Activated naive CD8-positive, alpha-beta T cell treated with anti-CD3 and anti-CD28 coated beads, Interleukin-2, amount 10 ng/mL, durations not matched to agents 7 days and 5 days (primary cell): ENCODE data around the gene S100A13. TPM values are rescaled to one million over a fixed set of nuclear protein-coding genes. Genes with fewer than 3 reads are reported as not detected.
"Not testable (repeated sequence)": the region's sequence is repeated elsewhere in the genome, so short reads cannot be mapped to it uniquely, and the experiment has no call there.

Experiments
- ATAC-seq: fragments of 150-1000 bp; cut with Tn5 transposase; one replicate; pipeline ENCODE4 v1.10.0; 2021; ENCODE audit warnings: low read depth, moderate library complexity
- POLR2A ChIA-PET: fragments of 350-600 bp; sonication (Branson Sonifier 250); formaldehyde crosslinking; loops from one replicate; lab custom pipeline; 2021; ENCODE audit warnings: antibody characterized with exemption; lab: Charles Lee
- DNase-seq: peaks from one replicate; pipeline ENCODE4 v3.0.0; 2021
- H3K27ac Mint-ChIP-seq: one replicate; pipeline ENCODE4 v1.8.0; 2022; ENCODE audit warnings: mild to moderate bottlenecking, mixed read lengths
- H3K27me3 Mint-ChIP-seq: one replicate; pipeline ENCODE4 v1.8.0; 2022; ENCODE audit warnings: mild to moderate bottlenecking, moderate library complexity, mixed read lengths
- H3K36me3 Mint-ChIP-seq: one replicate; pipeline ENCODE4 v1.8.0; 2021; ENCODE audit warnings: mild to moderate bottlenecking, mixed read lengths
- H3K4me1 Mint-ChIP-seq: one replicate; pipeline ENCODE4 v1.8.0; 2021; ENCODE audit warnings: mixed read lengths
- H3K4me3 Mint-ChIP-seq: one replicate; pipeline ENCODE4 v1.8.0; 2022; ENCODE audit warnings: mild to moderate bottlenecking, moderate library complexity, mixed read lengths
- H3K9me3 Mint-ChIP-seq: one replicate; pipeline ENCODE4 v1.8.0; 2021; ENCODE audit warnings: mixed read lengths
- total RNA-seq, 2 experiments: library from RNA; stranded (reverse); gene quantifications; one replicate each; pipeline ENCODE4 v1.2.3, GENCODE V29; 2021

S100A13 gene
- total RNA-seq, result 1 to 10 TPM; 4.8 to 5.3 TPM

DNA sequence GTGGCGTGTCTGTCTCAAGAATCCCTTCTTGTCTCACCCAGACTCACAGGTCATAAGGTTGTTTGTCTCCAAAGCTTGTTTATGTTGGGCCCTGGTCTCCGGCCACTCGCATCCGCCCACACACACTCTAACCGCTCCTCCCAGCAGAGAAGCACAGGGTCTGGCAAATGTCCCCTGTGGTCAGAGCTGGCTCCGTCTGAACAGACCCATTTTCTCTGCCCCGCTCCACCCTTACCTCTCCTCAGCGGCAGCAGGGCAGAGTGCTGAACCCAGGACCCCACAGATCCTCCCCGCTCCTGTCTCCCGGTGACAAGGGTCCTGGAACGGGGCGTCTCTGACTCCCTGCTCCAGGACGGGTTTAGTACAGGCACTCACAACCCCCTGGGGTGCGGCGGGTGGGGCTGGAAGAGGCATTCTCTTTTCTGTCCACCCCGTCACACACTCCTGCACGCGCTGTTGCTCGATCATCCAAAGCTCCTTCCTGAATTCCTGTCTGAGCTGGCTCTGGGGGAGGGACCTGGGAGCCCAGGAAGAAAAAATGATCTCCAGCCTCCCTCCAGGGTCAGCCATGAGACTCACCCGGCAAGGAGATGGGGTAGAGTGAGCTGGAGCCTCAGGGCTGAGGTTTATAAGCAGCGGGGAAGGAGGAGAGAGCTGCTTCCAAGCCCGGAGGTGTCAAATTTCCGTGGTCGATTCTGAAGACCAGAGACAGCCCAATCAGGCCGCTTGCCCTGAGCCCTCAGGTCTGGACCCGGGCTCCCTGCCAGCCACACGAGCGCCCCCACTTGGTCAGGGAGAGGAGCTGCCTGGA lies at the start of gene S100A13:
S100A13 (minus strand) TSS at position 602 of the 811 bp plus-strand sequence. CDS start 1,033 bp downstream, outside the sequence.
- ATAC-seq (no peak), DNase-seq (no peak)
- H3K27ac Mint-ChIP-seq, result peak within 1 kb of the TSS; percentile 26
- no peak within 1 kb of the TSS for H3K4me3 Mint-ChIP-seq
- H3K9me3 Mint-ChIP-seq, result no peaks in the 10 kb centered on the region
- peaks cover 2% of the 10 kb centered on the region for H3K36me3 Mint-ChIP-seq
- H3K4me1 Mint-ChIP-seq, result peaks cover 9% of the 10 kb centered on the region
- H3K27me3 Mint-ChIP-seq, result no peaks in the 10 kb centered on the region
- POLR2A ChIA-PET, result interaction anchor here (0.8 to 1.0 kb wide), 2 partner anchors 22 to 28 kb away, joined by 3 read pairs; no protein-coding TSS in a partner anchor

DNA sequence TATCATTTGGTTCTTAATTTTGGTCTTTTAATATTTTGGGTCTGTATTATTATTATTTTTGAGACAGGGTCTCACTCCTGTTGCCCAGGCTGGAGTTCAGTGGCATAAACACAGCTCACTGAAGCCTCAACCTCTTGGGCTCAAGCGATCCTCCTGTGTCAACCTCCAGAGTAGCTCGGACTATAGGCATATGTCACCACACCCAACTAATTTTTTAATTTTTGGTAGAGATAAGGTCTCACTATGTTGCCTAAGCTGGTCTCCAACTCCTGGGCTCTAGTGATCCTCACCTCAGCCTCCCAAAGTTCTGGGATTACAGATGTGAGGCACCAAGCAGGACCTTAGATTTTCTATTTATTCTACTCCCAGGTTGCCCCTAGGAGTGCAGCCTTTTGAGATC lies 46.2 kb upstream of the S100A13 start:
- Mint-ChIP-seq H3K27ac (no peak overlapping the region), H3K27me3 (peaks cover 19% of the 10 kb centered on the region), H3K36me3 (peaks cover 16% of the 10 kb centered on the region), H3K9me3 (no peaks in the 10 kb centered on the region), H3K4me3 (no peak overlapping the region), H3K4me1 (peaks cover 26% of the 10 kb centered on the region)
- ATAC-seq (no peak), DNase-seq (no peak)
- POLR2A ChIA-PET, result interaction anchor here (0.7 to 1.0 kb wide), 3 partner anchors 8 to 113 kb away, joined by 3 to 4 read pairs (median 4); no protein-coding TSS in a partner anchor

DNA sequence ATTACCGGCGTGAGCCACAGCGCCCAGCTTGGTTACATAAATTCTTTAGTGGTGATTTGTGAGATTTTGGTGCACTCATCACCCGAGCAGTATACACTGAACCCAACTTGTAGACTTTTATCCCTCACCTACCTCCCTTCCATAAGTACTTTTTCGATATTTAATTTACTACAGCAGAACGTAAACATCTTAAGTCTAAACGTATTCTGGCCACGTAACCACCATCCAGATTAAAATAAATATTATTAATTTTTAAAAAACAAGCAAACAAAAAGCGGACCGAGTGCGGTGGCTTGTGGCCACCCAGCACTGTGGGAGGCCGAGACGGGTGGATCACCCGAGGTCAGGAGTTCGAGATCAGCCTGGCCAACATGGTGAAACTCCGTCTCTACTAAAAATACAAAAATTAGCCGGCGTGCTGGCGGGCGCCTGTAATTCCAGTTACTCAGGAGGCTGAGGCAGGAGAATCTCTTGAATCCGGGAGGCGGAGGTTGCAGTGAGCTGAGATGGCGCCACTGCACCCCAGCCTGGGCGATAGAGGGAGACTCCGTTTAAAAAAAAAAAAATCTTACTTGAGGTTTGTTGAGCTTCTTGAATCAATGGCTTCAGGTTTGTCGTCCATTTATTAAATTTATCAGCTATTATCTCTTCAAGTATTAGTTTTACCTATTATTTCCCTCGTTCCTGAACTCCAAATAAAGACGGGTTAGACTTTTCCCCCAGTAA lies 44.5 kb upstream of the S100A13 start:
- POLR2A ChIA-PET, result interaction anchor here (0.9 to 3.0 kb wide), 8 partner anchors 12 to 318 kb away, joined by 3 to 28 read pairs (median 5); partner anchors contain the start of genes CHTOP, INTS3, SLC27A3 and SNAPIN
- Mint-ChIP-seq H3K4me1 (peaks cover 23% of the 10 kb centered on the region), H3K36me3 (peaks cover 29% of the 10 kb centered on the region), H3K27ac (peak overlapping the region; percentile 85)
- DNase-seq, result peak; percentile 70
- H3K4me3 Mint-ChIP-seq, H3K27me3 Mint-ChIP-seq, H3K9me3 Mint-ChIP-seq: not testable (repeated sequence)
- ATAC-seq, result peak; percentile 25

DNA sequence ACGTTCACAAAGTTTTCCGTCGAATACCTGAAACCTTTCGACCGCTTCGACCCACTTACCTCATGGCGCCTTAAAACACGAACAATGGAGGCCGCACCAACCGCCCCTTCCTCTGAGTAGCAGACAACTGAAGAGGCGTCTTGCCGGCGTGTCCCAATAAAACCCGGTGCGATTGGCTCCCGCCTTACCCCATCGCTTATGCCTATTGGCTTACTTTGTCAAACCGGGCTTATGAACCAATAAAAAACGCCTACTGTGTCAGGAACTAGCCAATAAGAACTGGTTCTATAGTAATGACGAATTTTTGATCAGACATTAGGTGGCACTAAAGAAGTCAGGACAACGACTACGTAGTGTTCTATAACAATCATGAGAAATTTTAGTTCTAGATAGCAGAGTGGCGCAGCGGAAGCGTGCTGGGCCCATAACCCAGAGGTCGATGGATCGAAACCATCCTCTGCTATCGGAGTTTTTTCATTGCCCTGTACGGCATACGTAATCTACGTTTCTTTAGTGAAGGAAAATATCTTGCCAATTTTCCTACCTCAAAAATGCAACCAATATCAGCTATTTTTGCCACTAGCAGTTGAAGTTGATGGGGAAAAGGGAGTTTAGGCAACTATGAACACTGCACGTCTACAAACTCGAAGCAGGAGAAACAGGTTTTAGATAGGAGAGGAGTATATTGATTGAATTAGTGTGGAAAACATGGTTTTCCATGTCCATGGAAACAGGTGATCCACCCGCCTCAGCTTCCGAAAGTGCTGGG lies 43.7 kb upstream of the S100A13 start, which contains the start of gene ILF2:
ILF2 (minus strand) TSS at position 135 of the 769 bp plus-strand sequence; CDS start at position 64, 71 bp downstream.
- no peaks in the 10 kb centered on the region for H3K27me3 Mint-ChIP-seq
- DNase-seq (peak; percentile 91), ATAC-seq (peak; percentile 92)
- POLR2A ChIA-PET, result interaction anchor here (0.6 to 3.0 kb wide), 7 partner anchors 12 to 316 kb away, joined by 3 to 28 read pairs (median 5); partner anchors contain the start of genes CHTOP, INTS3, SLC27A3 and SNAPIN
- peaks cover 32% of the 10 kb centered on the region for H3K36me3 Mint-ChIP-seq
- H3K9me3 Mint-ChIP-seq, result no peaks in the 10 kb centered on the region
- peaks cover 23% of the 10 kb centered on the region for H3K4me1 Mint-ChIP-seq
- peak within 1 kb of the TSS; percentile 85 for H3K27ac Mint-ChIP-seq
- H3K4me3 Mint-ChIP-seq, result no peak within 1 kb of the TSS

DNA sequence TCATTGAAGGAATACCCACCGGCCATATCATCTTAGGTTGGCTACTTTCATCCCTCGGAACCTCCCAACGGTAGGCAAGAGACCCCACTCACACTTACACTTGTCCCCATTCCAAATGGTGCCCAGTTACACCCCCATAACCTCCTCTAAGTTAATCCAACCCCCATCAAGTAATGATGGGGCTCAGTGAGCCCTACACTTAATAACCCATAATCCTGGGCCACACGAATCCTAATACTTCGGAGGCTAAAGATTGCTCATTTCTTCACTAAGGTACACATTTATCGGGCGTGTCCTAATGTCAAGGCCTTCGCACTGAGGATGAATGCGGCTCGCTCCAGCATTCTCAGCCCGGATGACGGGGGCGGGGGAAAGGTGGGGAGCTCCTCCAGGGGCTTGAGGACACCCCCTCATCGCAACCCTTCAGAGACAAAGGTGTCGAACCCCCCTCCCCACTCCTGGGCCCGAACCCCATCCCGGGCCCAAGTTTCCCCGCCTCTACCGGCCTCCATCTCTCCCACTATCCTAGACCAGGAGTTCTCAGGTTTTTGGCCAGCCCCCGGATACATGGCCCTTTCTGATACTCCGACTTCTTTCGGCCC lies 43.1 kb upstream of the S100A13 start:
- DNase-seq, result no peak
- POLR2A ChIA-PET, result interaction anchor here (2.1 to 3.0 kb wide), 3 partner anchors 11 to 317 kb away, joined by 8 to 28 read pairs (median 13); partner anchors contain the start of genes CHTOP and SNAPIN

DNA sequence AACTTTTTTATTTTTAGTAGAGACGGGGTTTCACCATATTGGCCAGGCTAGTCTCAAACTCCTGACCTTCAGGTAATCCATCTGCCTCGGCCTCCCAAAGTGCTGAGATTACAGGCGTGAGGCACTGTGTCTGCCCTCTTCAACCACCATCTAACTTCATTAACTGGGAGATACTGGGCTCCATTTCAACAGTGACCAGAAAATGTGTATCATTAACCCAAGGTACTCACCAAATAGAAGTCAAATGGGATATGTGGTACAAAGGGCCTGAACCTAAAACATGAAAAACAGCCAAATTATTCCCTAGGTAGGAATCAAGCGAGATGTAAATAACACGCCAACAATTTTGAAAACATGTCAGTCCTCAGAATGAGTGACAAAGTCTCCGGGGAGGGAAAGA lies 42.3 kb upstream of the S100A13 start:
- H3K4me3 Mint-ChIP-seq, result no peak overlapping the region
- DNase-seq (no peak), ATAC-seq (no peak)
- H3K9me3 Mint-ChIP-seq, result no peaks in the 10 kb centered on the region
- peaks cover 42% of the 10 kb centered on the region for H3K36me3 Mint-ChIP-seq
- POLR2A ChIA-PET, result interaction anchor here (0.7 to 3.4 kb wide), 4 partner anchors 10 to 253 kb away, joined by 3 to 10 read pairs (median 5); partner anchors contain the start of genes CHTOP and GATAD2B
- H3K27ac Mint-ChIP-seq, result no peak overlapping the region
- H3K4me1 Mint-ChIP-seq, result peaks cover 25% of the 10 kb centered on the region
- H3K27me3 Mint-ChIP-seq, result no peaks in the 10 kb centered on the region

More for the DNA sequence above, 43.1 kb upstream of the S100A13 start:
- peak; percentile 1 for ATAC-seq
- Mint-ChIP-seq H3K9me3 (no peaks in the 10 kb centered on the region), H3K36me3 (peaks cover 34% of the 10 kb centered on the region), H3K4me1 (peaks cover 25% of the 10 kb centered on the region), H3K27ac (no peak overlapping the region), H3K4me3 (no peak overlapping the region), H3K27me3 (no peaks in the 10 kb centered on the region)

DNA sequence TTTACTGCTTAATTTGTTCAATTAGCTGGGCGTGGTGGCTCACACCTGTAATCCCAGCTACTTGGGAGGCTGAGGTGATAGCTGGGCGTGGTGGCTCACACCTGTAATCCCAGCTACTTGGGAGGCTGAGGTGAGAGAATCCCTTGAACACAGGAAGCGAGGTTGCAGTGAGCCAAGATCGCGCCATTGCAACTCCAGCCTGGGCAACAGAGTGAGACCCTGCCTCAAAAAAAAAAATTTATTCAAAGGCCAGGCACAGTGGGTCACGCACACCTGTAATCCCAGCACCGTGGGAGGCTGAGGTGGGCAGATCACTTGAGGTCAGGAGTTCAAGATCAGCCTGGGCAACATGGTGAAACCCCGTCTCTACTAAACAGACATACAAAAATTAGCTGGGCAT lies 41.4 kb upstream of the S100A13 start:
- ATAC-seq, H3K27ac Mint-ChIP-seq: not testable (repeated sequence)
- POLR2A ChIA-PET, result interaction anchor here (1.5 to 3.4 kb wide), 2 partner anchors 9 to 34 kb away, joined by 7 to 10 read pairs; partner anchors contain the start of gene CHTOP

DNA sequence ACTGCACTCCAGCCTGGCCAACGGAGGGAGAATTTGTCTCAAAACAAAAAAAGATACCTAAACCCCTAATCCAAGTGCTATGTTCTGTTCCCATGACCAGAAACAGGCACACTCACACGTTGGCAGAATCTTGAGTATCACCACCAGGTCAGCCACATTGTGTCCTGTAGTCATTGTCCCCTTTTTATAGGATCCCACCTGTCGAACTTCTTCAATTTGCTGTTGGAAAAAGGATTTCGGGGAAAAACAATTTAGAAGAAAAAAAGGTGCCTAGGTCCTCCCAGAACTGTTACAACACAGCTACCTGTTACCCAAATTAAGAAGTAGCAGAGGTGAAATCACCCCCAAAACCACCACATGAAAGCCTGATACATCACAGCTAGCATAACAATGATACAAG lies 40.1 kb upstream of the S100A13 start:
- peak overlapping the region; percentile 45 for H3K27ac Mint-ChIP-seq
- peaks cover 51% of the 10 kb centered on the region for H3K36me3 Mint-ChIP-seq
- POLR2A ChIA-PET, result interaction anchor here (0.9 to 3.4 kb wide), 4 partner anchors 27 to 323 kb away, joined by 3 to 10 read pairs (median 4); partner anchors contain the start of genes CHTOP and RPS27
- no peaks in the 10 kb centered on the region for H3K27me3 Mint-ChIP-seq
- ATAC-seq (no peak), DNase-seq (no peak)
- peaks cover 25% of the 10 kb centered on the region for H3K4me1 Mint-ChIP-seq
- H3K9me3 Mint-ChIP-seq, result no peaks in the 10 kb centered on the region
- H3K4me3 Mint-ChIP-seq, result no peak overlapping the region

More for the DNA sequence above, 41.4 kb upstream of the S100A13 start:
- Mint-ChIP-seq H3K36me3 (peaks cover 47% of the 10 kb centered on the region), H3K4me1 (peaks cover 25% of the 10 kb centered on the region)
- H3K4me3 Mint-ChIP-seq, DNase-seq, H3K9me3 Mint-ChIP-seq, H3K27me3 Mint-ChIP-seq: not testable (repeated sequence)

DNA sequence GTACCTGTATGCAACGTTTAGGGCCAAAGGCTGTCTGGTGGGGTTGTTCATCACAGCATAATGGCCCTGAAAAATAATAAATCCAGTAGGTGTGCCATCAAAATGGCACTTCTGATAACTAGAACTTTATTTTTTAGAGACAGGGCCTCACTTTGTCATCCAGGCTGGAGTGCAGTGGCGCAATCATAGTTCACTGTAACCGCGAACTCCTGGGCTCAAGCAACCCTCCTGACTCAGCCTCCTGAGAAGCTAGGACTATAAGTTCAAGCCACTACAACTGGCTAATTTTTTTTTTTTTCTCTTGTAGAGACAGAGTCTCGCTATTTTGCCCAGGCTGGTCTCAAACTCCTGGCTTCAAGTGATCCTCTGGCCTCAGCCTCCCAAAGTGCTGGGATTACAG lies 35.9 kb upstream of the S100A13 start:
- H3K9me3 Mint-ChIP-seq, result no peaks in the 10 kb centered on the region
- H3K4me3 Mint-ChIP-seq, result no peak overlapping the region
- H3K4me1 Mint-ChIP-seq, result peaks cover 23% of the 10 kb centered on the region
- H3K36me3 Mint-ChIP-seq, result peaks cover 41% of the 10 kb centered on the region
- DNase-seq (peak; percentile 2), ATAC-seq (no peak)
- POLR2A ChIA-PET, result no interaction called here
- no peak overlapping the region for H3K27ac Mint-ChIP-seq
- H3K27me3 Mint-ChIP-seq, result no peaks in the 10 kb centered on the region

DNA sequence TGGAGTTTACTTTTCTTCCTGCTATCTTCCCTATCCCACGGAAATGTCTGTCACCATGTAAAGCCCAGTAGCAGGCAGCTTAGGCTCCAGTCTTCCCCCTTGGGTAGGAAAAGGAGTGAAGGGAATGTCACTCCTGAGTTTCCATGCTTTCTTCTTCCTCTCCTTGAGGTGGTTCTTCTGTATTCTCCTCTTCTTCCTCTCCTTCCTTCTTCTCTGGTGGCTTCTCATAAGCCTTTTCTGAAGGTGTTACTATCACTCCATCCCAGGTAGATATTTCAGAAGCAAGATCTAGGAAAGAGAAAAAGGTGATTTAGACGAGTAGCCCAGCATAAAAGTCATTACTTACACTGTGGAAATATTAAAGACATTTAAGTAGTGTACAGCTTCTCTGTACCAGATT lies 35.0 kb upstream of the S100A13 start:
- DNase-seq (peak; percentile 1), ATAC-seq (no peak)
- peak overlapping the region; percentile 44 for H3K27ac Mint-ChIP-seq
- peaks cover 32% of the 10 kb centered on the region for H3K36me3 Mint-ChIP-seq
- H3K4me3 Mint-ChIP-seq, result no peak overlapping the region
- peaks cover 19% of the 10 kb centered on the region for H3K4me1 Mint-ChIP-seq
- H3K27me3 Mint-ChIP-seq, result no peaks in the 10 kb centered on the region
- no peaks in the 10 kb centered on the region for H3K9me3 Mint-ChIP-seq
- POLR2A ChIA-PET, result interaction anchor here (1.8 kb wide), 1 partner anchor 28 kb away, joined by 12 read pairs; the partner anchor contains the start of gene CHTOP

DNA sequence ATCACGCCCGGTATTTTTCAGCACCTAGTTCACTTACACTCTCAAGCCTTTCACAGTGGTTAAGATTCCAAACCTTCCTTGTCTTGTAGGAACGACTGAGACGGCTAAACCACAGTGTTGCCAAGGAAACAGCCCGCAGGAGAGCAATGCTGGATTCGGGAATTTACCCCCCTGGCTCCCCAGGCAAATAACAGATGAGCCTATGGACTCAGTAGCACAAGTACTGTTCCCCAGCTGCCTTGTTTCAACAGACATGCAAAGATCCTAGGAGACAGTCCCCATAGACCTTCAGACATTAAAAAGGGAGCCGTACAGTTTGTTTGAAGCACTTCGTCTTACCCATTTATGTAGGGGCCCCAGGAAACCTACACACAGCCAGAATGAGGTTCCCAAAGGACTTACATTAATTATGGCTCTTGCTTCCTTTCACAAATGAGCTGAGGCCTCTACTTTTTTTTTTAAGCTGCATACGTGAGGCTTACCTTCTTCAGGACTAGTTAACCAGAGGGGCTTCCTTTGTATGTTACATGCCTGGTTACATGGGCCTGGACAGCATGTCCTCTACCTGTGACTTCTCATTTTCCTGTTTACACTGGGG lies 33.9 kb upstream of the S100A13 start:
- peak; percentile 3 for DNase-seq
- Mint-ChIP-seq H3K4me1 (peaks cover 19% of the 10 kb centered on the region), H3K27me3 (no peaks in the 10 kb centered on the region), H3K4me3 (no peak overlapping the region), H3K36me3 (peaks cover 29% of the 10 kb centered on the region), H3K27ac (no peak overlapping the region), H3K9me3 (no peaks in the 10 kb centered on the region)
- POLR2A ChIA-PET, result interaction anchor here (1.8 kb wide), 1 partner anchor 27 kb away, joined by 12 read pairs; the partner anchor contains the start of gene CHTOP
- ATAC-seq, result no peak
